Measurements from ENCODE around the gene SCAPER. TPM values are rescaled to one million over a fixed set of nuclear protein-coding genes. Genes with fewer than 3 reads are reported as not detected.

SCAPER gene
- total RNA-seq, 1 experiment from 2014 or later: 15.3 TPM

DNA sequence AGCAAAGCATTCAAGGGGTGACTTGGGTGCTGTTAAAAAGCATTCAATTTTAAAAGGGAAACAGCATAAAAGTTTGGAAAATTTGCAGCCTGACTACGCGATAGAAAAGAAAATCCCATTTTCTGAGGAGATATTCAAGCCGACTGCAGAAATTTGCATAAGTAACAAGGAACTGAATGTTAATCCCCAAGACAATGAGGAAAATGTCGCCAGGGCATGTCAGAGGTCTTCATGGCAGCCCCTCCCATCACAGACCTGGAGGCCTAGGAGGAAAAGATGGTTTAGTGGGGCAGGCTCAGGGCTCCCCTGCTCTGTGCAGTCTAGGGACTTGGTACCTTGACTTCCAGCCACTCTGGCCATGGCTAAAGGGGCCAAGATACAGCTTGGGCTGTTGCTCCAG lies 475.5 kb downstream of the SCAPER start:
- DNase-seq (ENCODE audit: low read depth, low spot score): no peak
- Histone ChIP-seq H3K27ac (ENCODE audit: low read length) (no peak overlapping the region), H3K4me1 (ENCODE audit: control insufficient read depth, insufficient read depth, low read length) (peaks cover 3% of the 10 kb centered on the region; the same call in 1 of the 2 replicates), H3K27me3 (ENCODE audit: control insufficient read depth, insufficient read depth, low read length) (no peaks in the 10 kb centered on the region), H3K4me3 (ENCODE audit: low read depth in 2 of 2, low read length in 2 of 2) (no peak overlapping the region), H3K9me3 (ENCODE audit: control insufficient read depth, insufficient read depth, low read depth, low read length) (no peaks in the 10 kb centered on the region), H3K36me3 (ENCODE audit: control insufficient read depth, insufficient read depth, low read length) (no peaks in the 10 kb centered on the region)
- intact Hi-C loops (cut with micrococcal nuclease; ENCODE audit: unreplicated experiment): no loop called here
- ChIA-PET CTCF (no interaction called here), POLR2A (no interaction called here)
- no peak for TF ChIP-seq SIN3A (IDR thresholded peaks at IDR 0.05; ENCODE audit: borderline replicate concordance, insufficient read depth, low read depth, low read length)
- TF ChIP-seq, protein P1, sequence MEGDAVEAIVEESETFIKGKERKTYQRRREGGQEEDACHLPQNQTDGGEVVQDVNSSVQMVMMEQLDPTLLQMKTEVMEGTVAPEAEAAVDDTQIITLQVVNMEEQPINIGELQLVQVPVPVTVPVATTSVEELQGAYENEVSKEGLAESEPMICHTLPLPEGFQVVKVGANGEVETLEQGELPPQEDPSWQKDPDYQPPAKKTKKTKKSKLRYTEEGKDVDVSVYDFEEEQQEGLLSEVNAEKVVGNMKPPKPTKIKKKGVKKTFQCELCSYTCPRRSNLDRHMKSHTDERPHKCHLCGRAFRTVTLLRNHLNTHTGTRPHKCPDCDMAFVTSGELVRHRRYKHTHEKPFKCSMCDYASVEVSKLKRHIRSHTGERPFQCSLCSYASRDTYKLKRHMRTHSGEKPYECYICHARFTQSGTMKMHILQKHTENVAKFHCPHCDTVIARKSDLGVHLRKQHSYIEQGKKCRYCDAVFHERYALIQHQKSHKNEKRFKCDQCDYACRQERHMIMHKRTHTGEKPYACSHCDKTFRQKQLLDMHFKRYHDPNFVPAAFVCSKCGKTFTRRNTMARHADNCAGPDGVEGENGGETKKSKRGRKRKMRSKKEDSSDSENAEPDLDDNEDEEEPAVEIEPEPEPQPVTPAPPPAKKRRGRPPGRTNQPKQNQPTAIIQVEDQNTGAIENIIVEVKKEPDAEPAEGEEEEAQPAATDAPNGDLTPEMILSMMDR (IDR thresholded peaks at IDR 0.05): no peak
- TF ChIP-seq, protein P2, sequence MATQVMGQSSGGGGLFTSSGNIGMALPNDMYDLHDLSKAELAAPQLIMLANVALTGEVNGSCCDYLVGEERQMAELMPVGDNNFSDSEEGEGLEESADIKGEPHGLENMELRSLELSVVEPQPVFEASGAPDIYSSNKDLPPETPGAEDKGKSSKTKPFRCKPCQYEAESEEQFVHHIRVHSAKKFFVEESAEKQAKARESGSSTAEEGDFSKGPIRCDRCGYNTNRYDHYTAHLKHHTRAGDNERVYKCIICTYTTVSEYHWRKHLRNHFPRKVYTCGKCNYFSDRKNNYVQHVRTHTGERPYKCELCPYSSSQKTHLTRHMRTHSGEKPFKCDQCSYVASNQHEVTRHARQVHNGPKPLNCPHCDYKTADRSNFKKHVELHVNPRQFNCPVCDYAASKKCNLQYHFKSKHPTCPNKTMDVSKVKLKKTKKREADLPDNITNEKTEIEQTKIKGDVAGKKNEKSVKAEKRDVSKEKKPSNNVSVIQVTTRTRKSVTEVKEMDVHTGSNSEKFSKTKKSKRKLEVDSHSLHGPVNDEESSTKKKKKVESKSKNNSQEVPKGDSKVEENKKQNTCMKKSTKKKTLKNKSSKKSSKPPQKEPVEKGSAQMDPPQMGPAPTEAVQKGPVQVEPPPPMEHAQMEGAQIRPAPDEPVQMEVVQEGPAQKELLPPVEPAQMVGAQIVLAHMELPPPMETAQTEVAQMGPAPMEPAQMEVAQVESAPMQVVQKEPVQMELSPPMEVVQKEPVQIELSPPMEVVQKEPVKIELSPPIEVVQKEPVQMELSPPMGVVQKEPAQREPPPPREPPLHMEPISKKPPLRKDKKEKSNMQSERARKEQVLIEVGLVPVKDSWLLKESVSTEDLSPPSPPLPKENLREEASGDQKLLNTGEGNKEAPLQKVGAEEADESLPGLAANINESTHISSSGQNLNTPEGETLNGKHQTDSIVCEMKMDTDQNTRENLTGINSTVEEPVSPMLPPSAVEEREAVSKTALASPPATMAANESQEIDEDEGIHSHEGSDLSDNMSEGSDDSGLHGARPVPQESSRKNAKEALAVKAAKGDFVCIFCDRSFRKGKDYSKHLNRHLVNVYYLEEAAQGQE (IDR thresholded peaks at IDR 0.05; ENCODE audit: insufficient read depth in 1 of 2, low read depth in 2 of 2, low read length in 1 of 2): no peak
- TF ChIP-seq TCF7L2 (IDR thresholded peaks at IDR 0.05; ENCODE audit: low read depth, low read length): no peak
- in situ Hi-C loops (cut with HindIII; ENCODE audit: low pct_unique_long_range_greater_than_20kb, low sequenced_read_pairs): no loop called here
- ATAC-seq: no peak
- no TSS peak for BruUV-seq (replicated peaks)

DNA sequence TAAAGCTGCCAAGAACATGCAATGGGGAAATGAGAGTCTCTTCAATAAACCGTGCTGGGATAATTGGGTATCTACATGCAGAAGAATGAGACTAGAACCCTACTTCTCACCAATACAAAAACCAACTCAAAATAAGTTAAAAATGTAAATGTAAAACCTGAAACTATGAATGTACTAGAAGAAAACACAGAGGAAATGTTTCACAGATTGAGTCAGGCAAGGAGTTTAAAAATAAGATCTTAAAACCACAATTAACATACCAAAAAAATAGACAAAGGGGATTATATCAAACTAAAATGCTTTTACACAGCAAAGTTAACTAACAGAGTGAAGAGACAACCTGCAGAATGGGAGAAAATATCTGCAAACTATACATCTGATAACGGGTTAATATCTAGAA lies 478.2 kb downstream of the SCAPER start:
- no peak overlapping the region for H3K27ac ChIP-seq (ENCODE audit: low read length)
- no peaks in the 10 kb centered on the region for H3K9me3 ChIP-seq (ENCODE audit: control insufficient read depth, insufficient read depth, low read depth, low read length)
- H3K4me3 ChIP-seq (ENCODE audit: low read depth in 2 of 2, low read length in 2 of 2): no peak overlapping the region
- in situ Hi-C loops (cut with HindIII; ENCODE audit: low pct_unique_long_range_greater_than_20kb, low sequenced_read_pairs): no loop called here
- TF ChIP-seq, protein P2 (IDR thresholded peaks at IDR 0.05; ENCODE audit: insufficient read depth in 1 of 2, low read depth in 2 of 2, low read length in 1 of 2): no peak
- TF ChIP-seq POLR2AphosphoS5 (IDR thresholded peaks at IDR 0.05; ENCODE audit: low read depth, low read length): no peak
- TF ChIP-seq, protein P1 (IDR thresholded peaks at IDR 0.05): no peak
- no peak for TF ChIP-seq TCF7L2 (IDR thresholded peaks at IDR 0.05; ENCODE audit: low read depth, low read length)
- TF ChIP-seq SIN3A (IDR thresholded peaks at IDR 0.05; ENCODE audit: borderline replicate concordance, insufficient read depth, low read depth, low read length): no peak
- ATAC-seq (no peak), DNase-seq (ENCODE audit: low read depth, low spot score) (no peak)
- ChIA-PET CTCF (no interaction called here), POLR2A (no interaction called here)
- intact Hi-C loops (cut with micrococcal nuclease; ENCODE audit: unreplicated experiment): no loop called here
- BruUV-seq (replicated peaks): no TSS peak
- no peaks in the 10 kb centered on the region for H3K36me3 ChIP-seq (ENCODE audit: control insufficient read depth, insufficient read depth, low read length)
- H3K4me1 ChIP-seq (ENCODE audit: control insufficient read depth, insufficient read depth, low read length): no peaks in the 10 kb centered on the region
- no peaks in the 10 kb centered on the region for H3K27me3 ChIP-seq (ENCODE audit: control insufficient read depth, insufficient read depth, low read length)
